Neural cell (in vitro differentiated cells): Measurements from ENCODE around the gene BIRC7. TPM values are rescaled to one million over a fixed set of nuclear protein-coding genes. Genes with fewer than 3 reads are reported as not detected.

Source experiments
- H2AFZ ChIP-seq: fragments of 200-600, 300-800 bp; sonication (generic), shearing (Covaris generic); 2 replicates; pipeline ENCODE4 v1.6.0; 2014; ENCODE audit warnings: low read depth, mild to moderate bottlenecking, antibody characterized with exemption, low read length, moderate library complexity
- H3F3A ChIP-seq: fragments of 200-600 bp; shearing (Covaris generic); 2 replicates; pipeline ENCODE4 v1.6.1; 2016; ENCODE audit warnings: mild to moderate bottlenecking, moderate library complexity, mixed read lengths, antibody characterized with exemption, low read length; ENCODE audit not compliant: insufficient read depth, poor library complexity, severe bottlenecking
- H3K27ac ChIP-seq: fragments of 200-600, 300-800 bp; sonication (generic), shearing (Covaris generic); 2 replicates; pipeline ENCODE4 v1.5.1; 2014; ENCODE audit warnings: mild to moderate bottlenecking, low read length, moderate library complexity
- H3K27me3 ChIP-seq: fragments of 300-800, 200-600 bp; sonication (generic), shearing (Covaris generic); 2 replicates; pipeline ENCODE4 v1.6.0; 2014; ENCODE audit warnings: mild to moderate bottlenecking, low read depth, low read length, moderate library complexity; ENCODE audit not compliant: insufficient read depth
- H3K36me3 ChIP-seq: fragments of 300-800, 200-600 bp; sonication (generic), shearing (Covaris generic); 2 replicates; pipeline ENCODE4 v1.5.1; 2014; ENCODE audit warnings: mild to moderate bottlenecking, antibody characterized with exemption, low read length, moderate library complexity; ENCODE audit not compliant: insufficient read depth
- H3K4me2 ChIP-seq: fragments of 300-800, 200-600 bp; sonication (generic), shearing (Covaris generic); 2 replicates; pipeline ENCODE4 v1.6.0; 2014; ENCODE audit warnings: mild to moderate bottlenecking, low read length
- H3K4me3 ChIP-seq: fragments of 300-800, 200-600 bp; sonication (generic), shearing (Covaris generic); 2 replicates; pipeline ENCODE4 v1.5.1; 2014; ENCODE audit warnings: mild to moderate bottlenecking, low read length, moderate library complexity
- H3K79me2 ChIP-seq: fragments of 200-600 bp; shearing (Covaris generic); replicated peaks from 2 replicates; pipeline ENCODE4 v1.6.0; 2014; ENCODE audit warnings: mild to moderate bottlenecking, low read length, moderate library complexity; ENCODE audit not compliant: insufficient read depth
- H3K9ac ChIP-seq: fragments of 300-800, 200-600 bp; sonication (generic), shearing (Covaris generic); 2 replicates; pipeline ENCODE4 v1.6.1; 2016; ENCODE audit warnings: mild to moderate bottlenecking, low read length, mixed read lengths
- H3K9me2 ChIP-seq: fragments of 200-600 bp; shearing (Covaris generic); 2 replicates; pipeline ENCODE4 v1.6.1; 2016; ENCODE audit warnings: mild to moderate bottlenecking, low read length, mixed read lengths; ENCODE audit not compliant: insufficient read depth
- H3K9me3 ChIP-seq: fragments of 200-600, 300-800 bp; sonication (generic), shearing (Covaris generic); 2 replicates; pipeline ENCODE4 v1.6.1; 2016; ENCODE audit warnings: mild to moderate bottlenecking, mixed run types, low read length, moderate library complexity, mixed read lengths
- H4K20me1 ChIP-seq: fragments of 200-600 bp; shearing (Covaris generic); 2 replicates; pipeline ENCODE4 v1.6.1; 2016; ENCODE audit warnings: mild to moderate bottlenecking, mixed run types; ENCODE audit not compliant: insufficient read depth
- CTCF ChIP-seq: fragments of 450-650 bp; IDR thresholded peaks from 2 replicates; pipeline ENCODE4 v1.5.1; 2014; ENCODE audit warnings: antibody characterized with exemption, mild to moderate bottlenecking, moderate library complexity; ENCODE audit not compliant: poor library complexity, severe bottlenecking
- EP300 ChIP-seq: fragments of 450-650 bp; conservative IDR thresholded peaks from 2 replicates; pipeline ENCODE4 v1.6.1; 2014; ENCODE audit warnings: antibody characterized with exemption, mild to moderate bottlenecking, moderate library complexity; ENCODE audit not compliant: poor library complexity, severe bottlenecking
- EZH2 ChIP-seq: fragments of 200-600, 300-800 bp; shearing (Covaris generic), sonication (generic); IDR thresholded peaks from 2 replicates; pipeline ENCODE4 v1.6.1; 2014; ENCODE audit warnings: antibody characterized with exemption, low read length, borderline replicate concordance, mild to moderate bottlenecking; ENCODE audit not compliant: insufficient read depth, poor library complexity, severe bottlenecking
- MXI1 ChIP-seq: fragments of 450-650 bp; conservative IDR thresholded peaks from 2 replicates; pipeline ENCODE4 v1.6.1; 2014; ENCODE audit warnings: antibody characterized with exemption, mild to moderate bottlenecking; ENCODE audit not compliant: poor library complexity, severe bottlenecking
- POLR2AphosphoS5 ChIP-seq: IDR thresholded peaks from 2 replicates; pipeline ENCODE4 v1.6.1; 2012
- RAD21 ChIP-seq: fragments of 450-650 bp; conservative IDR thresholded peaks from 2 replicates; pipeline ENCODE4 v1.6.1; 2014; ENCODE audit warnings: antibody characterized with exemption, mild to moderate bottlenecking, moderate library complexity
- REST ChIP-seq: IDR thresholded peaks from 2 replicates; pipeline ENCODE4 v1.6.1; 2012; ENCODE audit warnings: borderline replicate concordance
- SMC3 ChIP-seq: fragments of 450-650 bp; conservative IDR thresholded peaks from 2 replicates; pipeline ENCODE4 v1.6.1; 2014; ENCODE audit warnings: antibody characterized with exemption, mild to moderate bottlenecking, moderate library complexity; ENCODE audit not compliant: poor library complexity
- TAF1 ChIP-seq: IDR thresholded peaks from 2 replicates; pipeline ENCODE4 v1.6.1; 2012; ENCODE audit warnings: low read depth
- polyA plus RNA-seq: library from polyadenylated mRNA; depleted of rRNA; stranded (reverse); fragments of >200 nt; gene quantifications from 2 replicates; pipeline ENCODE4 v1.2.3, GENCODE V29; 2014

Gene BIRC7
- polyA plus RNA-seq, 1 donor from 2014 or later = not detected

- no peak overlapping the region for H2AFZ ChIP-seq
- H3K9me3 ChIP-seq = no peaks in the 10 kb centered on the region
- H3F3A ChIP-seq = no peaks in the 10 kb centered on the region
- H3K4me3 ChIP-seq = no peak overlapping the region
- no peak overlapping the region for H3K27ac ChIP-seq
- H3K27me3 ChIP-seq = no peaks in the 10 kb centered on the region
- peaks cover 50% of the 10 kb centered on the region for H3K79me2 ChIP-seq
- H3K36me3 ChIP-seq = no peaks in the 10 kb centered on the region
- no peak overlapping the region for H3K9ac ChIP-seq
- no peak for TF ChIP-seq SMC3
- no peak for TF ChIP-seq REST
- TF ChIP-seq POLR2AphosphoS5 = no peak
- TF ChIP-seq EZH2 = no peak
- TF ChIP-seq RAD21 = no peak
- no peak for TF ChIP-seq CTCF
- no peak for TF ChIP-seq MXI1
- TF ChIP-seq EP300 = no peak
- TF ChIP-seq TAF1 = no peak
- H3K9me2 ChIP-seq = no peaks in the 10 kb centered on the region
- peaks cover 9% of the 10 kb centered on the region for H4K20me1 ChIP-seq
- H3K4me2 ChIP-seq = no peak overlapping the region
Observed at GRCh38 chr20:63212393-63212730, 23.3 kb upstream of the BIRC7 start.

GRCh38 chr20:63212792-63213191 is 22.9 kb upstream of the BIRC7 start:
- Histone ChIP-seq H4K20me1 (peaks cover 9% of the 10 kb centered on the region), H3K9ac (no peak overlapping the region), H3K27me3 (no peaks in the 10 kb centered on the region), H2AFZ (no peak overlapping the region), H3K4me2 (no peak overlapping the region), H3K36me3 (no peaks in the 10 kb centered on the region), H3K9me2 (no peaks in the 10 kb centered on the region), H3K9me3 (no peaks in the 10 kb centered on the region), H3K27ac (no peak overlapping the region), H3F3A (no peaks in the 10 kb centered on the region), H3K4me3 (no peak overlapping the region), H3K79me2 (peaks cover 50% of the 10 kb centered on the region)
- TF ChIP-seq POLR2AphosphoS5 = no peak
- no peak for TF ChIP-seq EP300

- no peaks in the 10 kb centered on the region for H3K9me3 ChIP-seq
- H2AFZ ChIP-seq = no peak overlapping the region
- no peak overlapping the region for H3K27ac ChIP-seq
- peaks cover 9% of the 10 kb centered on the region for H4K20me1 ChIP-seq
- H3K27me3 ChIP-seq = no peaks in the 10 kb centered on the region
- H3K4me3 ChIP-seq = peak overlapping the region; percentile 76
- H3K36me3 ChIP-seq = no peaks in the 10 kb centered on the region
- no peaks in the 10 kb centered on the region for H3F3A ChIP-seq
- TF ChIP-seq EP300 = no peak
- no peak for TF ChIP-seq REST
- TF ChIP-seq RAD21 = no peak
- no peak for TF ChIP-seq POLR2AphosphoS5
- H3K9me2 ChIP-seq = no peaks in the 10 kb centered on the region
- H3K4me2 ChIP-seq = peak overlapping the region; percentile 72
- H3K79me2 ChIP-seq = peaks cover 50% of the 10 kb centered on the region
- H3K9ac ChIP-seq = peak overlapping the region; percentile 77
Observed at GRCh38 chr20:63214514-63214913, 21.2 kb upstream of the BIRC7 start.
